ENCODE results near the gene ABHD6. TPM values are rescaled to one million over a fixed set of nuclear protein-coding genes. Genes with fewer than 3 reads are reported as not detected.
A peak's percentile ranks its signal among the peaks of the same experiment; 100 is the strongest.

The ABHD6 gene
- total and polyA plus RNA-seq, 11 donors: 2.9 to 14.6 (median 6.9) TPM

- Histone ChIP-seq H3K4me1 (peaks cover 0 to 39% (median 23%) of the 10 kb centered on the region in 12 donors), H3K27ac (no peak overlapping the region), H3K27me3 (no peaks in the 10 kb centered on the region), H3K4me3 (no peak overlapping the region), H3K9me3 (no peaks in the 10 kb centered on the region), H3K36me3 (no peaks in the 10 kb centered on the region)
- ATAC-seq (no peak), DNase-seq (no peak)
- 88 to 94% (median 91%) methylated on average over 8 of the region's 8 CpGs for WGBS, 4 donors
- intact Hi-C loops (cut with DNase I): loop anchor here in 1 of 10 donors (5.0 kb wide), 1 partner anchor 158 kb away; no protein-coding TSS in a partner anchor
- TF ChIP-seq POLR2A (IDR thresholded peaks at IDR 0.05): no peak
- no peak for TF ChIP-seq CTCF (IDR thresholded peaks at IDR 0.05)
Observed at GRCh38 chr3:58329150-58329921, 91.7 kb downstream of the ABHD6 start.

- no peaks in the 10 kb centered on the region for H3K27me3 ChIP-seq
- TF ChIP-seq CTCF (IDR thresholded peaks at IDR 0.05): no peak
- TF ChIP-seq POLR2A (IDR thresholded peaks at IDR 0.05): no peak
- H3K27ac ChIP-seq: no peak overlapping the region
- 91 to 96% (median 94%) methylated on average over 5 of the region's 5 CpGs for WGBS, 4 donors
- ATAC-seq: no peak
- peaks cover 0 to 37% (median 25%) of the 10 kb centered on the region in 12 donors for H3K4me1 ChIP-seq
- no peaks in the 10 kb centered on the region for H3K9me3 ChIP-seq
- no peaks in the 10 kb centered on the region for H3K36me3 ChIP-seq
- H3K4me3 ChIP-seq: no peak overlapping the region
- intact Hi-C loops (cut with DNase I): loop anchor here in 9 of 10 donors (5.0 to 10.0 kb wide), 5 partner anchors 82 to 165 kb away; partner anchors contain the start of gene KCTD6 (in 8 of the 9)
- no peak for DNase-seq
Observed at GRCh38 chr3:58329922-58330413, 92.4 kb downstream of the ABHD6 start.

- no peaks in the 10 kb centered on the region for H3K36me3 ChIP-seq
- DNase-seq (no peak), ATAC-seq (no peak)
- no peak overlapping the region for H3K27ac ChIP-seq
- intact Hi-C loops (cut with DNase I): loop anchor here (1.0 to 10.0 kb wide), 7 partner anchors 81 to 163 kb away; partner anchors contain the start of genes KCTD6 (in 8 of the 10) and PDHB (in 1 of the 10)
- WGBS, 4 donors: 80 to 84% (median 83%) methylated on average over 4 of the region's 4 CpGs
- H3K27me3 ChIP-seq: no peaks in the 10 kb centered on the region
- TF ChIP-seq CTCF (IDR thresholded peaks at IDR 0.05) (no peak), POLR2A (IDR thresholded peaks at IDR 0.05) (no peak)
- peaks cover 0 to 45% (median 20%) of the 10 kb centered on the region in 12 donors for H3K4me1 ChIP-seq
- H3K4me3 ChIP-seq: peak overlapping the region in 1 of 12 donors; percentile 83
- no peaks in the 10 kb centered on the region for H3K9me3 ChIP-seq
Observed at GRCh38 chr3:58331593-58332152, 94.1 kb downstream of the ABHD6 start.
